GM18498 (cell line): ENCODE measurements around the gene TSSK6.

Source experiments
- ATAC-seq: cut with Tn5 transposase; IDR thresholded peaks from one replicate; pipeline ENCODE4 v1.9.1; 2021; ENCODE audit warnings: mild to moderate bottlenecking, moderate library complexity; ENCODE audit not compliant: unreplicated experiment

The TSSK6 gene

GRCh38 chr19:19514881-19515641 is at the start of gene TSSK6:
TSSK6 (minus strand) TSS chr19:19515548; CDS start chr19:19515427, 121 bp downstream.
- ATAC-seq: no peak

GRCh38 chr19:19563348-19563848 is 48.0 kb upstream of the TSSK6 start:
- ATAC-seq: no peak

GRCh38 chr19:19562665-19563347 is 47.5 kb upstream of the TSSK6 start:
- no peak for ATAC-seq

DNA sequence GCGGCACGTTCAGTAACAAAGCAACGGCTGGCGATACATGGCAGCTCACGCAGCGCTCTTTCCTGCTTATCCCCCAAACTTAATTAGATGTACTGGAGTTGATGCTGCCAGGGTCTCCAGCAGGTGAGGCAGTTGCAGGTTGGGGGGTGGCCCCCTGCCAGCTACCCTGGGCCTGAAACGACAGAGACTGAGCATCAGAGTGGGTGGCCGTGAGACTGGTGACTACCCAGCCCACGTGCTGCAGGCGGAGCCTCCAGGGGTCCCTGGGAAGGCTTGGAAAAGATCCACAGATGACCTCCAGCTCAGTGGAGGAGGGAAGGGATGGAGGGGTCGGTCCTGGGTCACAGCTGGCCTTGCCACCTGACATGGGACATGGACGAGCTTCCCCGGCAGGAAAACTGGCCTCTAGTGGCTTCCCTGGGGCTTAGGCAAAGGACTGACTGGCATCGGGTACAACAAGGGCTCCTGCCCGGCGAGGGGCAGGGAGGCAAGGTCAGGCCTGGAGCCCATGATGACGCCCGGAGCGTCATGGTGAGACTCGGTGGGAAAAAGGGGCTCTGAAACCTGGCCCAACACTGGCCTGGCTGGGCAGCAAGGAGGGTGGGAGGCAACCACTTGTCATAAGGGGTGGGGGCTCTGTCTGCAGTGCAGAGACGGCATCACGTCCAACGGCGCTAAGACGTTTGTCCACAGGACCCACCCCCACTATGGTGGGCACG is 46.8 kb upstream of the TSSK6 start:
- no peak for ATAC-seq

GRCh38 chr19:19559931-19560330 is 44.6 kb upstream of the TSSK6 start:
- ATAC-seq: no peak

DNA sequence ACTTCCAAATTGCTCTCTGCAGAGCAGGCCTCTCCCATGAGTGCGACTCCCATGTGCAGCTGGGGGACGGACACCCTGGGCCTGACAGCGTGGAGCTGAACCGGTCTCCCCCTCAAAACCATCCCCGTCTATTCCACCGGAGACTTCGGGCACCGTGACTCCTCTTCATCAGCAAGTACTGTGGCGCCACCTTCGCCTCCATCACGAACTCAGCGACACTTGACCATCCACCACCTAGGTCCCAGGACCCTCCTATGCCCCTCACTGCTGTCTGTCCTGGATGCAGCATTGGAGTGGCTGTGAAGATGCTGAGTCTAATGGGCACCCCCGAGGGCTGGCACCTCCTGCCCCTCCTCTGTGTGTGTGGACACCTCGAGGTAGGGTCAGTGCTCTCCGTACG is 43.3 kb upstream of the TSSK6 start:
- no peak for ATAC-seq

- no peak for ATAC-seq
These were observed 42.7 kb upstream of the TSSK6 start for GRCh38 chr19:19558055-19558454.

- ATAC-seq: no peak
These were observed 39.0 kb upstream of the TSSK6 start for GRCh38 chr19:19554074-19555023.

DNA sequence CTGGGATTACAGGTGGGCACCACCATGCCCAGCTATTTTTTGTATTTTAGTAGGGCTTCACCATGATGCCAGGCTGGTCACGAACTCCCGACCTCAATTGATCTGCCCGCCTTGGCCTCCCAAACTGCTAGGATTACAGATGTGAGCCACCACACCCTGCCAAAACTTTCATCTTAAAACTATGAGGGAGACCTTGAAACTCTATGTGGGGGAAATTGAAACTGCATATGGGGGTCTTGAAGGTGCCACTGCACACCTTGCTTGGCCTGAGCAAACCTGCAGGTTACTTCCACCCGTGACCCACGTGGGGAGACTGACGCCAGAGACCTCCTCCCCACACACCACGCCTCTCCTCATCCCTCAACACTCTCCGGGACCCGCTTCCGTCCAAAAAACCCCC is 38.3 kb upstream of the TSSK6 start:
- no peak for ATAC-seq

GRCh38 chr19:19552798-19553197 is 37.5 kb upstream of the TSSK6 start:
- ATAC-seq: no peak

DNA sequence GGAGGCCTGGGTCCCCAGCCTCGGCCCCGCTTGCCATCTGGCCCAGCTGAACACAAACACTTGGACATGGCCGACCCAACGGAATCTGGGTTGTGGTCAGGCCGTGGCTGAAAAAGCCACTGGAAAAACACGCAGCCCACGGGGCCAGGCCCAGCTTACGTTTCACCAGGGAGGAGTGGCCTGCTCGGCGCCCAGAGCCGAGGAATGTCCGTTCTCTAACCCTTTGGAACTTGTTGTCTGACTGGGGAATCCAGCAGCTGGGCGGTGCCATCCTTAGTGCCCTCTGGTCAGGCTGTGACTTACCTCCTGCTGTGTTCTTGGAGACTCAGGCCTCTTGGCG is 36.5 kb upstream of the TSSK6 start:
- no peak for ATAC-seq

DNA sequence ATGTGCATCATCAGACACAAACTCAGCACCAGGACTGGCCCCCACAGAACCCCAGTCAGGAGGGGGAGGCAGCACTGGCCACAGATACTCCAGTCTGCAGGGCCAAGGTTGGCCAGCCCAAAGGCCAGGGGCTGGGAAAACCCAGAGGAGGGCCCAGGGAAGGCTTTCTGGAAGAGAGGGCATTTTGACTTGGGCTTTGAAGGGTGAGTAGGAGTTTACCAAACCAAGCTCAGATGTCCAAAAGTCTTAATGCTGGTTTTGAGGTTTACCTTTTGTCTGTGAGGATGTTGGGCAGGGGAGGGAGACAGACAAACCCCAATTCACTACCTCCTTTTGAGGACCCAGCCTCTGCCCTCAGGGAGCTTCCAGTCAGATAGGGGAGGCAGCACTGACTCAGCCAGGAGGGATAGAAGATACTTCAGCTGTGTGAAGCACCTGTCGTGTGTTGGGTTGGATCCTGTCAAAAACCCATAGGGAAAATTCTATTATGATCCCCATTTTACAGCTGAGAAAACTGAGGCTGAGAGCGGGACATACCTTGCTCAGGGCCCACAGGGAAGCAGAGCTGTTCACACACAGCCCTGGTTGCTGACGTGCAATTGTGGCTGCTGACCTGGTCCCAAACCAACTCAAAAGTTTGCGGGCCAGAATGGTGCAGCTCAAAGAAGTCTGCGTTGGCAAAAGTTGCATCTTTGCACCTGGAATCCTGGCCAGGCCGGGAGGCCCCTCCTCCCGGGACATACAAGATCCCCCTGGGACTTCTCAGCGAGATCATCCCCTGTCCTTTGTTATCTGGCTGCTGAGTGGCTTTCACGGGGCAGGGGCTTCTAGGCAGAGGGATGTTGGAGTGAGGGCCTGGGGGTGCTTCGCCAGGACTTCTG is 35.9 kb upstream of the TSSK6 start:
- ATAC-seq: no peak

GRCh38 chr19:19550485-19550929 is 35.2 kb upstream of the TSSK6 start:
- ATAC-seq: no peak

DNA sequence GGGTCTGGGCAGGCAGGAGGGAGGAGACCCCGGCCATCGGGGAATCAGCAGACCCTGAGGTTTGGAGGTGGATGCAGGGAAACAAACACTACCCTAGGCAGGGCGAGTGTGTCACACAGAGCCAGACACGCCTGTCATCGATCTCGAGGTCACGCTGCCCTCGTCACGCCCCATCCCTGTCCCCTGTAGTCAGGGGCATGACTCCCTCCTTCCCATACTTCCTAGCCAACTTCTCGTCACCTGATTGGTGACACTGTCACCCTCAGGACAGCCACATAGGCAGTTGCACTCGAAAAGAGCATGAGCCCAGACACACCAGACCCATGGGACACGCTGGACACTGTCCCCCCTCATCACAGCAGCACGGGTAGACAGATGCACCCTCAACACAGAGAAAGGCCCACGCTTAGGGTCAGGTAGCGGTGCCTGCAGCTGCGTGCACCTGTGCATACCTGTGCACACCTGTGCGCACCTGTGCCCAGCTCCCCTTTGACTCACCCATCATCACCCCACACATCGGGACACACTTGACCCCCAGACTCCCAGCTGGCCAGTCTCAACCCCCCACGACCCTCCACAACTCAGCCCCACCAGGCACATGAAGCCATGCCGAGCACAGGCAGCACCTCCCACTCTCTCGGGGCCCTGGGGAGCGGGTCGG is 34.6 kb upstream of the TSSK6 start:
- no peak for ATAC-seq

DNA sequence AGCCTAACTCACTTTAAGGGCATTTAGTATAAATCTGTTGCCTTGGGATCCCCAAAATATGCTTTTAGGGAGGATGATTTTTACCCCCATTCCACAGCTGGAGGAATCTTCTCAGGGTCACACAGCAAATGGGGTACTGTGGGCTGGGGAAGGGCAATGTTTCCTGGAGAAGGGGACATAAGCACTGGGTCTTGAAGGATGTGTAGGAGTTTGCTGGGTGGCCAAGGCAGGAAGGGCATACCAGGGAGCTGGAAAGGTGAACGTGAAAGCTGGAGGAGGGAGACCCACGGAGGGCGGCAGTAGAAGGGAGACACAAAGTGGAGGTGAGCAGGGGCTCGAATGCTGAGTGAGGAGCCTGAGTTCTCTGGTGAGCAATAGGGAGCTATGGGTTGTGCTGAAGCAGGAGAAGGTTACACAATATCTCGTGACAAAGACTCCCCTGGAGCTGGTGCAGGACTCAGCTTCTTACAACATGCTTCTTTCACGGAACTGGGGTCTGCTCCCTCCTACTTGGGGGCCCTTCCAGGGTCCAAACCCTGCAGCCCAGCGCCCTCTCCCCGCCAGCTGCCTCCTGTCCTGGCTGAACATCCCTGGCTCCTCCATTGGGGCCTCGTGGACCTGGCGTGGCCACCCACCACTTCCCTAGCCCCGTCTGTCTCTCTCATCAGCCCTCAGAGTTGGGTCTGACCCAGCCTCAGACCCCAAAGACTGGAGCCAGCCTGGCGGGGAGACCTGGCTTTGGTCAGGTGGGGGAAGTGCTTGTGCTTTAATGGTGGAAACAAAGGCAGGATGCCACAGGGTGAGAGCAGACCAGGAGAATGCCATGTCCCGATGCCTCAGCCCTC is 33.8 kb upstream of the TSSK6 start:
- no peak for ATAC-seq

GRCh38 chr19:19547674-19548336 is 32.5 kb upstream of the TSSK6 start:
- no peak for ATAC-seq

GRCh38 chr19:19546751-19547162 is 31.4 kb upstream of the TSSK6 start:
- no peak for ATAC-seq

- no peak for ATAC-seq
These were observed 30.4 kb upstream of the TSSK6 start for GRCh38 chr19:19545707-19546106.
